ENCODE measurements around the gene SMARCD3. TPM values are rescaled to one million over a fixed set of nuclear protein-coding genes. Genes with fewer than 3 reads are reported as not detected.

The SMARCD3 gene
- total and polyA plus RNA-seq, 2 of the 8 experiments (the other 6 are each of a cell fraction or from before 2014, with no cell fraction given): 3.0 to 5.6 TPM

- WGBS, 2 experiments (ENCODE audit: extremely low coverage in 1 of 2, insufficient coverage in 1 of 2, insufficient read length in 1 of 2, insufficient replicate concordance in 2 of 2, low coverage in 1 of 2, low lambda C conversion rate in 2 of 2, missing lambda C conversion rate in 1 of 2): 79% methylated on average over 10 of the region's 10 CpGs; no CpG with 5 or more reads in 1 of the 2 experiments
- H2BK5ac ChIP-seq (ENCODE audit: low read depth, low read length): no peak overlapping the region
- H3K9ac ChIP-seq (replicated peaks in 1 of 4; ENCODE audit: extremely low read depth in 1 of 4, low read depth in 3 of 4, low read length in 3 of 4): no peak overlapping the region
- no peak overlapping the region for H4K5ac ChIP-seq (ENCODE audit: insufficient read length, low read depth, low read length)
- peaks cover 0 to 1% (median under 1%) of the 10 kb centered on the region in 4 experiments; a peak in 2 of 7 replicates for H3K27me3 ChIP-seq (replicated peaks in 1 of 4; ENCODE audit: control insufficient read depth in 3 of 4, extremely low read depth in 1 of 4, insufficient read depth in 3 of 4, low read length in 3 of 4)
- H3K4me3 ChIP-seq (ENCODE audit: extremely low read depth in 1 of 4, insufficient read depth in 2 of 4, low read depth in 3 of 4, low read length in 4 of 4): no peak overlapping the region
- CTCF ChIA-PET (ENCODE audit: partially characterized antibody): interaction anchor here (0.8 to 4.5 kb wide), 5 partner anchors 9 to 122 kb away, joined by 3 to 25 read pairs (median 5); no protein-coding TSS in a partner anchor
- no peak overlapping the region for H3K18ac ChIP-seq (ENCODE audit: extremely low read depth, low read length)
- H3K14ac ChIP-seq (ENCODE audit: insufficient read length): no peak overlapping the region
- H2BK15ac ChIP-seq (ENCODE audit: low read length): no peak overlapping the region
- no peak overlapping the region for H2BK20ac ChIP-seq (ENCODE audit: low read length)
- no peak overlapping the region for H2AK5ac ChIP-seq (ENCODE audit: low read depth, low read length)
- no peak overlapping the region for H3K4me2 ChIP-seq (ENCODE audit: insufficient read depth in 1 of 2, low read depth in 2 of 2, low read length in 2 of 2)
- H3K36me3 ChIP-seq (ENCODE audit: control insufficient read depth in 2 of 4, insufficient read depth in 4 of 4, low read length in 3 of 4): no peaks in the 10 kb centered on the region
- H3K27ac ChIP-seq (ENCODE audit: low read depth, low read length): no peak overlapping the region
- H3K56ac ChIP-seq (replicated peaks; ENCODE audit: insufficient read length, low read depth, low read length): no peak overlapping the region
- H3K23ac ChIP-seq (ENCODE audit: insufficient read length): no peak overlapping the region
- no peak overlapping the region for H4K91ac ChIP-seq (replicated peaks; ENCODE audit: insufficient read length, low read length)
- no peaks in the 10 kb centered on the region for H3K9me3 ChIP-seq (ENCODE audit: insufficient read depth in 2 of 2, low read depth in 1 of 2, low read length in 1 of 2)
- H3K23me2 ChIP-seq (ENCODE audit: low read depth, low read length): no peaks in the 10 kb centered on the region
- DNase-seq (ENCODE audit: low read depth in 1 of 2, low spot score in 2 of 2) (no peak), FAIRE-seq (no peak)
- H3K4ac ChIP-seq (replicated peaks; ENCODE audit: insufficient read length, low read depth, low read length): no peak overlapping the region
- H3K79me2 ChIP-seq (ENCODE audit: control insufficient read depth in 1 of 2, insufficient read depth in 2 of 2, low read length in 2 of 2): no peaks in the 10 kb centered on the region
- no peaks in the 10 kb centered on the region; a peak in 1 of 7 replicates for H3K4me1 ChIP-seq (replicated peaks in 1 of 4; ENCODE audit: control insufficient read depth in 3 of 4, insufficient read depth in 4 of 4, low read length in 3 of 4)
- POLR2A ChIA-PET (ENCODE audit: partially characterized antibody): interaction anchor here (0.7 to 1.5 kb wide), 3 partner anchors 9 to 37 kb away, joined by 3 to 6 read pairs (median 3); no protein-coding TSS in a partner anchor
- no peaks in the 10 kb centered on the region for H4K20me1 ChIP-seq (replicated peaks in 1 of 2; ENCODE audit: control insufficient read depth in 1 of 2, insufficient read depth in 2 of 2, low read length in 2 of 2)
- no peak overlapping the region for H2AFZ ChIP-seq (ENCODE audit: low read length)
- H2BK12ac ChIP-seq (ENCODE audit: low read depth, low read length): no peak overlapping the region
- H4K8ac ChIP-seq (ENCODE audit: extremely low read depth, insufficient read depth, low read length): no peak overlapping the region
- H2BK120ac ChIP-seq (replicated peaks; ENCODE audit: low read depth, low read length): no peak overlapping the region
- no peaks in the 10 kb centered on the region for H3K79me1 ChIP-seq (ENCODE audit: low read depth, low read length)
- TF ChIP-seq MAFK (IDR thresholded peaks at IDR 0.05; ENCODE audit: low read depth, low read length): no peak
- no peak for TF ChIP-seq POLR2A (IDR thresholded peaks at IDR 0.05; ENCODE audit: control extremely low read depth in 1 of 2, low read depth in 2 of 2, low read length in 2 of 2)
- TF ChIP-seq USF2 (IDR thresholded peaks at IDR 0.05; ENCODE audit: low read length): no peak
- TF ChIP-seq SP2 (IDR thresholded peaks at IDR 0.05; ENCODE audit: low read length): no peak
- TF ChIP-seq FOSL1 (IDR thresholded peaks at IDR 0.05; ENCODE audit: insufficient read depth, low read depth, low read length): no peak
- TF ChIP-seq BACH1 (IDR thresholded peaks at IDR 0.05; ENCODE audit: low read length): no peak
- no peak for TF ChIP-seq KDM4A (IDR thresholded peaks at IDR 0.05; ENCODE audit: low read depth, low read length, severe bottlenecking)
- TF ChIP-seq RXRA (IDR thresholded peaks at IDR 0.05; ENCODE audit: insufficient read depth, low read depth, low read length): no peak
- TF ChIP-seq SP1 (IDR thresholded peaks at IDR 0.05; ENCODE audit: low read depth, low read length): no peak
- TF ChIP-seq EGR1 (IDR thresholded peaks at IDR 0.05; ENCODE audit: borderline replicate concordance, low read depth, low read length): no peak
- TF ChIP-seq ATF3 (IDR thresholded peaks at IDR 0.05; ENCODE audit: insufficient read depth, low read depth, low read length): no peak
- no peak for TF ChIP-seq CTBP2 (IDR thresholded peaks at IDR 0.05; ENCODE audit: borderline replicate concordance, insufficient read depth, insufficient read length, low read length)
- no peak for TF ChIP-seq RFX5 (IDR thresholded peaks at IDR 0.05; ENCODE audit: borderline replicate concordance, low read depth, low read length)
These were observed 13.0 kb upstream of the SMARCD3 start for GRCh38 chr7:151261529-151261928.

Data from H1 (cell line).